SK-N-SH treated with all-trans-retinoic acid at 6 μM for 48 hours (cell line): Measurements from ENCODE around the gene ZXDC.

Source experiments
- ATAC-seq: fragments of 200-7000 bp; cut with Tn5 transposase; 3 replicates; pipeline ENCODE4 v1.9.1; 2020; ENCODE audit warnings: mild to moderate bottlenecking, moderate library complexity
- ARNTL ChIP-seq: fragments of 450-650 bp; formaldehyde crosslinking; IDR thresholded peaks from 2 replicates; pipeline ENCODE4 v1.5.0; 2020; ENCODE audit warnings: low read depth, mild to moderate bottlenecking, moderate library complexity, borderline replicate concordance
- BACH2 ChIP-seq: fragments of 250-450 bp; sonication (Bioruptor Pico); IDR thresholded peaks from 2 replicates; pipeline ENCODE4 v1.9.0; 2021; ENCODE audit warnings: mild to moderate bottlenecking, borderline replicate concordance
- CSDC2 ChIP-seq: fragments of 250-450 bp; sonication (Bioruptor Pico); IDR thresholded peaks from 2 replicates; pipeline ENCODE4 v1.5.0; 2020; ENCODE audit warnings: mild to moderate bottlenecking, moderate library complexity
- GLIS3 ChIP-seq: fragments of 250-450 bp; sonication (Bioruptor Pico); IDR thresholded peaks from 2 replicates; pipeline ENCODE4 v1.5.0; 2020; ENCODE audit warnings: mild to moderate bottlenecking, moderate library complexity
- ISL1 ChIP-seq: fragments of 250-450 bp; sonication (Bioruptor Pico); IDR thresholded peaks from 2 replicates; pipeline ENCODE4 v2.1.2; 2022; ENCODE audit warnings: mild to moderate bottlenecking, moderate library complexity
- OSR1 ChIP-seq: fragments of 250-450 bp; sonication (Bioruptor Pico); IDR thresholded peaks from 2 replicates; pipeline ENCODE4 v1.8.0; 2022; ENCODE audit warnings: moderate library complexity, mild to moderate bottlenecking, inconsistent platforms
- PPARA ChIP-seq: fragments of 250-450 bp; sonication (Bioruptor Pico); IDR thresholded peaks from 2 replicates; pipeline ENCODE4 v1.5.0; 2020; ENCODE audit warnings: mild to moderate bottlenecking, borderline replicate concordance
- RARB ChIP-seq: fragments of 250-450 bp; sonication (Bioruptor Pico); IDR thresholded peaks from 2 replicates; pipeline ENCODE4 v1.8.0; 2021; ENCODE audit warnings: mild to moderate bottlenecking, moderate library complexity
- TCF4 ChIP-seq: fragments of 250-450 bp; sonication (Bioruptor Pico); IDR thresholded peaks from 2 replicates; pipeline ENCODE4 v1.8.0; 2021; ENCODE audit warnings: mild to moderate bottlenecking, moderate library complexity, borderline replicate concordance
- TOX ChIP-seq: fragments of 250-450 bp; sonication (Bioruptor Pico); IDR thresholded peaks from 2 replicates; pipeline ENCODE4 v1.8.0; 2021; ENCODE audit warnings: mild to moderate bottlenecking, moderate library complexity, borderline replicate concordance
- ZC3H10 ChIP-seq: fragments of 250-450 bp; sonication (Bioruptor Pico); IDR thresholded peaks from 2 replicates; pipeline ENCODE4 v1.5.1; 2021; ENCODE audit warnings: mild to moderate bottlenecking, moderate library complexity
- ZFP3 ChIP-seq: fragments of 250-450 bp; sonication (Bioruptor Pico); IDR thresholded peaks from 2 replicates; pipeline ENCODE4 v1.5.0; 2020; ENCODE audit warnings: mild to moderate bottlenecking, moderate library complexity
- ZFP30 ChIP-seq: fragments of 450-650 bp; formaldehyde crosslinking; IDR thresholded peaks from 2 replicates; pipeline ENCODE4 v1.5.0; 2022; ENCODE audit warnings: mild to moderate bottlenecking, moderate library complexity
- ZNF565 ChIP-seq: fragments of 450-650 bp; formaldehyde crosslinking; conservative IDR thresholded peaks from 2 replicates; pipeline ENCODE4 v1.5.0; 2020; ENCODE audit warnings: low read depth, mild to moderate bottlenecking, moderate library complexity
- ZNF70 ChIP-seq: fragments of 450-650 bp; formaldehyde crosslinking; IDR thresholded peaks from 2 replicates; pipeline ENCODE4 v1.5.0; 2020; ENCODE audit warnings: mild to moderate bottlenecking, moderate library complexity
- ZNF8 ChIP-seq: fragments of 450-650 bp; formaldehyde crosslinking; IDR thresholded peaks from 2 replicates; pipeline ENCODE4 v1.5.0; 2020; ENCODE audit warnings: mild to moderate bottlenecking, moderate library complexity
- TF ChIP-seq, protein P1 (sequence below): fragments of 250-450 bp; sonication (Bioruptor Pico); IDR thresholded peaks from 2 replicates; pipeline ENCODE4 v1.8.0; 2020; ENCODE audit warnings: mild to moderate bottlenecking, moderate library complexity, borderline replicate concordance
- TF ChIP-seq, protein P2 (sequence below): fragments of 250-450 bp; sonication (Bioruptor Pico); IDR thresholded peaks from 2 replicates; pipeline ENCODE4 v1.5.1; 2021; ENCODE audit warnings: mild to moderate bottlenecking, moderate library complexity
- TF ChIP-seq, protein P3 (sequence below): fragments of 250-450 bp; sonication (Bioruptor Pico); IDR thresholded peaks from 2 replicates; pipeline ENCODE4 v1.5.0; 2020; ENCODE audit warnings: mild to moderate bottlenecking, moderate library complexity
- TF ChIP-seq, protein P4 (sequence below): fragments of 250-450 bp; sonication (Bioruptor Pico); IDR thresholded peaks from 2 replicates; pipeline ENCODE4 v1.5.1; 2020; ENCODE audit warnings: low read depth, mild to moderate bottlenecking, moderate library complexity

Gene ZXDC

DNA sequence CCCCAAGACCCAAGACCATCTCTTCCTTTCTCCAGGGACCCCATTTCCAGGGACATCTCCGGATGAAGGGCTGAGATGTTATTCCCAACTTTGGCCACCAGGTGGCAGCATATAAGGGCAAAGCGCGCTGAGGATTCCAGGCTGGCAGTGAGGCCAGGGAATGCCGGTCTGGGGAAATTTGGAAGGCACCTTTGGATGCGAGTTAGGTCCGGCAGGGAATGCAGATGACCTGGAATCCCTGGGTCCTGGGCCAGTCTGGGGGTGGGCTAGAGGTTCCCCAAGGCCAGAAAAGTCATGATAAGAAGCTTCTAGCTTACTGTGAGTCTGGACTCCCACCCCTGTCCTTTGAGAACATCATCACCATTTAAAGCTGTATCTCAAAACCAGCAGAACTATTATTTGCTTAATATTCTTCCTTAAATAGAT, 46.7 kb upstream of the ZXDC start (continued):
- TF ChIP-seq TCF4 (CRISPR knock-in tag) (no peak), RARB (no peak), ISL1 (CRISPR knock-in tag) (no peak), ZNF565 (no peak), ZC3H10 (CRISPR knock-in tag) (no peak)
- TF ChIP-seq, protein P1, sequence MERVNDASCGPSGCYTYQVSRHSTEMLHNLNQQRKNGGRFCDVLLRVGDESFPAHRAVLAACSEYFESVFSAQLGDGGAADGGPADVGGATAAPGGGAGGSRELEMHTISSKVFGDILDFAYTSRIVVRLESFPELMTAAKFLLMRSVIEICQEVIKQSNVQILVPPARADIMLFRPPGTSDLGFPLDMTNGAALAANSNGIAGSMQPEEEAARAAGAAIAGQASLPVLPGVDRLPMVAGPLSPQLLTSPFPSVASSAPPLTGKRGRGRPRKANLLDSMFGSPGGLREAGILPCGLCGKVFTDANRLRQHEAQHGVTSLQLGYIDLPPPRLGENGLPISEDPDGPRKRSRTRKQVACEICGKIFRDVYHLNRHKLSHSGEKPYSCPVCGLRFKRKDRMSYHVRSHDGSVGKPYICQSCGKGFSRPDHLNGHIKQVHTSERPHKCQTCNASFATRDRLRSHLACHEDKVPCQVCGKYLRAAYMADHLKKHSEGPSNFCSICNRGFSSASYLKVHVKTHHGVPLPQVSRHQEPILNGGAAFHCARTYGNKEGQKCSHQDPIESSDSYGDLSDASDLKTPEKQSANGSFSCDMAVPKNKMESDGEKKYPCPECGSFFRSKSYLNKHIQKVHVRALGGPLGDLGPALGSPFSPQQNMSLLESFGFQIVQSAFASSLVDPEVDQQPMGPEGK, result no peak
- TF ChIP-seq, protein P2, sequence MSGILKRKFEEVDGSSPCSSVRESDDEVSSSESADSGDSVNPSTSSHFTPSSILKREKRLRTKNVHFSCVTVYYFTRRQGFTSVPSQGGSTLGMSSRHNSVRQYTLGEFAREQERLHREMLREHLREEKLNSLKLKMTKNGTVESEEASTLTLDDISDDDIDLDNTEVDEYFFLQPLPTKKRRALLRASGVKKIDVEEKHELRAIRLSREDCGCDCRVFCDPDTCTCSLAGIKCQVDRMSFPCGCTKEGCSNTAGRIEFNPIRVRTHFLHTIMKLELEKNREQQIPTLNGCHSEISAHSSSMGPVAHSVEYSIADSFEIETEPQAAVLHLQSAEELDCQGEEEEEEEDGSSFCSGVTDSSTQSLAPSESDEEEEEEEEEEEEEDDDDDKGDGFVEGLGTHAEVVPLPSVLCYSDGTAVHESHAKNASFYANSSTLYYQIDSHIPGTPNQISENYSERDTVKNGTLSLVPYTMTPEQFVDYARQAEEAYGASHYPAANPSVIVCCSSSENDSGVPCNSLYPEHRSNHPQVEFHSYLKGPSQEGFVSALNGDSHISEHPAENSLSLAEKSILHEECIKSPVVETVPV (CRISPR knock-in tag), result no peak

DNA sequence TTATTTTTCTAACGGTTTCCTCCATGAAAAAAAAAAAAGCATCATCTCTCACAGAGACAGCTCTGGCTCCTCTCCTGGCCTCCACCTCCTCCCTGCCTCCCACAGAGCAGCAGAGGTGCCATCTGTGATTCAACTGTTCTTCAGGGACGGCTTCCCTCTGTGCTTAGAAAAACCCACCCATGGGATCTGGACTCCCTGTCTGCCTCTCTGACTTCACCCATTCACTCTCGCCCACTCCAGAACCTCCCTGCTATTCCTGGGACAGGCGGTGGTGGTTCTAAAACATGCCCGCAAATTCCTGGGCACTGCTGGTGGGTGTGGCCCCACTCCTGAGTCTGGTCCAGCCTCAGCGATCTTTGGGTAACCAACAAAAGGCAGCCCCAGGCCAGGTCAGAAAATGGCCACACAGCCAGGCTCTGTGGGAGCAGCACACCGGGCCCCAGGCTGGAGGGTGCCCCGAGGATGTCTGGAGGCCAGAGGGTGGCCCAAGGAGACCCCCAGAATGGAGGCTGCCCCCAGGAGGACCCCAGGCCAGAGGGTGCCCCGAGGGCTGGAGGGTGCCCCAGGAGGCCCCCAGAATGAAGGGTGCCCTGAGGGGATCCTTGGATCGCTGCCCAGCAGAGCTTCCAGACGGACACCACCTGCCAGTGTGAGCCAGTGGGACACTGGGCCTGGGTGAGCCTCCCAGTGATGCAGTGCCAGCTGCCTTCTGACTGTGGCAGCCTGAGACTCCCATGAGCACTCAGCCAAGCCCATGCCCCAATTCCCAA, 45.6 kb upstream of the ZXDC start:
- no peak for ATAC-seq
- TF ChIP-seq, protein P3, sequence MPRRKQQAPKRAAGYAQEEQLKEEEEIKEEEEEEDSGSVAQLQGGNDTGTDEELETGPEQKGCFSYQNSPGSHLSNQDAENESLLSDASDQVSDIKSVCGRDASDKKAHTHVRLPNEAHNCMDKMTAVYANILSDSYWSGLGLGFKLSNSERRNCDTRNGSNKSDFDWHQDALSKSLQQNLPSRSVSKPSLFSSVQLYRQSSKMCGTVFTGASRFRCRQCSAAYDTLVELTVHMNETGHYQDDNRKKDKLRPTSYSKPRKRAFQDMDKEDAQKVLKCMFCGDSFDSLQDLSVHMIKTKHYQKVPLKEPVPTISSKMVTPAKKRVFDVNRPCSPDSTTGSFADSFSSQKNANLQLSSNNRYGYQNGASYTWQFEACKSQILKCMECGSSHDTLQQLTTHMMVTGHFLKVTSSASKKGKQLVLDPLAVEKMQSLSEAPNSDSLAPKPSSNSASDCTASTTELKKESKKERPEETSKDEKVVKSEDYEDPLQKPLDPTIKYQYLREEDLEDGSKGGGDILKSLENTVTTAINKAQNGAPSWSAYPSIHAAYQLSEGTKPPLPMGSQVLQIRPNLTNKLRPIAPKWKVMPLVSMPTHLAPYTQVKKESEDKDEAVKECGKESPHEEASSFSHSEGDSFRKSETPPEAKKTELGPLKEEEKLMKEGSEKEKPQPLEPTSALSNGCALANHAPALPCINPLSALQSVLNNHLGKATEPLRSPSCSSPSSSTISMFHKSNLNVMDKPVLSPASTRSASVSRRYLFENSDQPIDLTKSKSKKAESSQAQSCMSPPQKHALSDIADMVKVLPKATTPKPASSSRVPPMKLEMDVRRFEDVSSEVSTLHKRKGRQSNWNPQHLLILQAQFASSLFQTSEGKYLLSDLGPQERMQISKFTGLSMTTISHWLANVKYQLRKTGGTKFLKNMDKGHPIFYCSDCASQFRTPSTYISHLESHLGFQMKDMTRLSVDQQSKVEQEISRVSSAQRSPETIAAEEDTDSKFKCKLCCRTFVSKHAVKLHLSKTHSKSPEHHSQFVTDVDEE, result no peak
- no peak for TF ChIP-seq ZNF8 (CRISPR knock-in tag)
- no peak for TF ChIP-seq GLIS3 (CRISPR knock-in tag)
- no peak for TF ChIP-seq OSR1
- TF ChIP-seq ZC3H10 (CRISPR knock-in tag), result no peak
- TF ChIP-seq, protein P1, result no peak
- TF ChIP-seq ZNF70, result no peak
- TF ChIP-seq CSDC2, result no peak
- TF ChIP-seq RARB, result no peak
- no peak for TF ChIP-seq PPARA (CRISPR knock-in tag)
- TF ChIP-seq, protein P2 (CRISPR knock-in tag), result no peak
- TF ChIP-seq, protein P4, sequence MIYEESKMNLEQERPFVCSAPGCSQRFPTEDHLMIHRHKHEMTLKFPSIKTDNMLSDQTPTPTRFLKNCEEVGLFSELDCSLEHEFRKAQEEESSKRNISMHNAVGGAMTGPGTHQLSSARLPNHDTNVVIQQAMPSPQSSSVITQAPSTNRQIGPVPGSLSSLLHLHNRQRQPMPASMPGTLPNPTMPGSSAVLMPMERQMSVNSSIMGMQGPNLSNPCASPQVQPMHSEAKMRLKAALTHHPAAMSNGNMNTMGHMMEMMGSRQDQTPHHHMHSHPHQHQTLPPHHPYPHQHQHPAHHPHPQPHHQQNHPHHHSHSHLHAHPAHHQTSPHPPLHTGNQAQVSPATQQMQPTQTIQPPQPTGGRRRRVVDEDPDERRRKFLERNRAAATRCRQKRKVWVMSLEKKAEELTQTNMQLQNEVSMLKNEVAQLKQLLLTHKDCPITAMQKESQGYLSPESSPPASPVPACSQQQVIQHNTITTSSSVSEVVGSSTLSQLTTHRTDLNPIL (CRISPR knock-in tag), result no peak
- TF ChIP-seq ARNTL (CRISPR knock-in tag), result no peak
- no peak for TF ChIP-seq BACH2
- no peak for TF ChIP-seq TOX (CRISPR knock-in tag)
- no peak for TF ChIP-seq ZFP30 (CRISPR knock-in tag)
- no peak for TF ChIP-seq ZFP3
